Mesenchymal stem cell (in vitro differentiated cells and primary cell): ENCODE results near the gene SRP19.

Experiments used
- DNase-seq: peaks from one replicate; pipeline ENCODE4 v3.0.0-alpha.2; 2013
- H2AFZ ChIP-seq: one replicate; pipeline ENCODE4 v1.6.1; 2013; ENCODE audit warnings: low read depth, mild to moderate bottlenecking, control low read depth, inconsistent platforms, low read length, moderate library complexity
- H2AK5ac ChIP-seq: 2 replicates; pipeline ENCODE4 v1.6.1; 2013; ENCODE audit warnings: low read length, moderate library complexity, mild to moderate bottlenecking, inconsistent platforms; ENCODE audit not compliant: severe bottlenecking
- H2BK120ac ChIP-seq: one replicate; pipeline ENCODE4 v1.6.1; 2013; ENCODE audit warnings: low read depth, mild to moderate bottlenecking, inconsistent platforms, low read length, moderate library complexity
- H2BK12ac ChIP-seq, 2 experiments: one replicate each; pipeline ENCODE4 v1.6.1; 2013; ENCODE audit warnings: inconsistent platforms in 2 of 2, low read length in 2 of 2, mild to moderate bottlenecking in 2 of 2, moderate library complexity in 2 of 2, control low read depth in 1 of 2
- H2BK15ac ChIP-seq: one replicate; pipeline ENCODE4 v1.6.1; 2013; ENCODE audit warnings: mild to moderate bottlenecking, low read depth, inconsistent platforms; ENCODE audit not compliant: poor library complexity, severe bottlenecking
- H2BK5ac ChIP-seq: 2 replicates; pipeline ENCODE4 v1.6.1; 2013; ENCODE audit warnings: low read depth, mild to moderate bottlenecking, low read length, control low read depth, inconsistent platforms; ENCODE audit not compliant: poor library complexity, severe bottlenecking
- H3K14ac ChIP-seq, 2 experiments: one replicate each; pipeline ENCODE4 v1.6.1; 2013; ENCODE audit warnings: inconsistent platforms in 2 of 2, low read length in 2 of 2, control low read depth in 1 of 2, mild to moderate bottlenecking in 1 of 2, moderate library complexity in 1 of 2
- H3K18ac ChIP-seq, 2 experiments: one replicate each; pipeline ENCODE4 v1.6.1; 2013; ENCODE audit warnings: inconsistent platforms in 2 of 2, low read length in 2 of 2, control low read depth in 1 of 2, low read depth in 1 of 2, mild to moderate bottlenecking in 1 of 2
- H3K23ac ChIP-seq, 2 experiments: one replicate each; pipeline ENCODE4 v1.6.1; 2013; ENCODE audit warnings: inconsistent platforms in 2 of 2, low read length in 2 of 2, mild to moderate bottlenecking in 2 of 2, moderate library complexity in 2 of 2, control low read depth in 1 of 2
- H3K27ac ChIP-seq: 2 replicates; pipeline ENCODE4 v1.5.1; 2013; ENCODE audit warnings: mild to moderate bottlenecking, moderate library complexity, low read length, control low read depth, inconsistent platforms; ENCODE audit not compliant: poor library complexity, severe bottlenecking
- H3K27me3 ChIP-seq, 2 experiments: 2 replicates each; pipeline versions ENCODE4 v1.6.1 to v1.7.0; 2013; ENCODE audit warnings: low read length in 2 of 2, mild to moderate bottlenecking in 2 of 2, moderate library complexity in 2 of 2, control low read depth in 1 of 2, inconsistent platforms in 1 of 2; ENCODE audit not compliant: control insufficient read depth in 1 of 2, insufficient read depth in 1 of 2
- H3K36me3 ChIP-seq, 2 experiments: 2 replicates each; pipeline versions ENCODE4 v1.6.1 to v1.7.0; 2013; ENCODE audit warnings: low read length in 2 of 2, control low read depth in 1 of 2, inconsistent platforms in 1 of 2, low read depth in 1 of 2, mild to moderate bottlenecking in 1 of 2; ENCODE audit not compliant: insufficient read depth in 2 of 2, control insufficient read depth in 1 of 2
- H3K4ac ChIP-seq, 2 experiments: one replicate each; pipeline ENCODE4 v1.6.1; 2013; ENCODE audit warnings: inconsistent platforms in 2 of 2, low read length in 2 of 2, mild to moderate bottlenecking in 2 of 2, moderate library complexity in 2 of 2, control low read depth in 1 of 2, low read depth in 1 of 2
- H3K4me1 ChIP-seq: 2 replicates; pipeline ENCODE4 v1.6.1; 2013; ENCODE audit warnings: low read depth, low read length, control low read depth; ENCODE audit not compliant: control insufficient read depth, insufficient read depth
- H3K4me2 ChIP-seq: 2 replicates; pipeline ENCODE4 v1.6.1; 2013; ENCODE audit warnings: low read length, mild to moderate bottlenecking, inconsistent platforms; ENCODE audit not compliant: poor library complexity, severe bottlenecking
- H3K4me3 ChIP-seq, 2 experiments: 2 replicates each; pipeline versions ENCODE4 v1.5.1 to v1.7.0; 2013; ENCODE audit warnings: low read length in 2 of 2, mild to moderate bottlenecking in 2 of 2, control low read depth in 1 of 2, low read depth in 1 of 2; ENCODE audit not compliant: insufficient read depth in 1 of 2
- H3K79me1 ChIP-seq: replicated peaks from 2 replicates; pipeline ENCODE4 v1.6.1; 2013; ENCODE audit warnings: mild to moderate bottlenecking, control low read depth, low read length, inconsistent platforms; ENCODE audit not compliant: poor library complexity, severe bottlenecking
- H3K9ac ChIP-seq: 2 replicates; pipeline ENCODE4 v1.7.0; 2013; ENCODE audit warnings: mild to moderate bottlenecking, low read length, moderate library complexity
- H3K9me3 ChIP-seq: 2 replicates; pipeline ENCODE4 v1.7.0; 2013; ENCODE audit warnings: mild to moderate bottlenecking, low read length; ENCODE audit not compliant: control insufficient read depth
- H4K8ac ChIP-seq: one replicate; pipeline ENCODE4 v1.6.1; 2013; ENCODE audit warnings: inconsistent platforms, mild to moderate bottlenecking, low read length, moderate library complexity
- H4K91ac ChIP-seq: one replicate; pipeline ENCODE4 v1.6.1; 2013; ENCODE audit warnings: mild to moderate bottlenecking, low read length, inconsistent platforms
- WGBS: methylation state at CpG from one replicate; pipeline ENCODE4 v1.1.7; 2013; ENCODE audit warnings: mixed read lengths; 5-methylcytosine and 5-hydroxymethylcytosine counted together

The SRP19 gene

DNA sequence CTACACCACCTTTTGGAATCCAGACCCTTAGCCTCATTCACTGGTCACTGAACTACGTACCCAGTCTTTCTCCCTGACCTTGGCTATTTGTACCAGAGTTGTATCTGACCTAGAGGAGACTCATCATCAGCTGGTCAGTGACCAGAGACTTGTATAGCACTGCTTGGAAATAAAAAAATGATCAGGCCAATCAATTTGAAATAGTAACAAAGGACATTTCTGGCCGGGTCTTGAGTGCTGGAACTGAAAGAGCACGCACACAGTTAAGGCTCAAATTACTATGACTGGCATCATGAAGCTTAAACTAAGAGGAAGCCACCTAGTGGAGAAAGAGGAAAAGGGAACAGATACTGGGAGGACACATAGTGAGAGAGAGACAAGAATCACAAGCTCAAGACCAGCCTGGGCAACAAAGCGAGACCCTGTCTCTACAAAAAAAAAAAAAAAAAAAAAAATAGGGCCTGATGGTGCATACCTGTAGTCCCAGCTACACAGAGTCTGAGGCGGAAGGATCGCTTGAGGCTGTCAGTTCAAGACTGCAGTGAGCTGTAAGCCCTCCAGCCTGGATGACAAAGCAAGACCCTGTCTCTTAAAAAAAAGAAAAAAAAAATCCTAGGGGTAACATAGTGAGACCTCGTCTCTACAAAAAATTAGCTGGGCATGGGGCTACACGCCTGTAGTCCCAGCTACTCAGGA, 12.8 kb upstream of the SRP19 start:
- Histone ChIP-seq H3K23ac (no peak overlapping the region), H3K9me3 (no peaks in the 10 kb centered on the region), H2AFZ (no peak overlapping the region), H3K27me3 (peaks cover 0 to under 1% of the 10 kb centered on the region in 2 experiments), H3K18ac (no peak overlapping the region), H4K91ac (no peak overlapping the region), H2BK12ac (no peak overlapping the region), H2AK5ac (no peak overlapping the region), H3K9ac (peak overlapping the region; percentile 76), H3K4ac (no peak overlapping the region), H4K8ac (no peak overlapping the region), H2BK120ac (no peak overlapping the region), H2BK15ac (no peak overlapping the region), H3K36me3 (no peaks in the 10 kb centered on the region), H3K4me2 (no peak overlapping the region), H3K4me3 (peak overlapping the region in 1 of 2 experiments; percentile 46), H3K27ac (no peak overlapping the region), H2BK5ac (no peak overlapping the region), H3K14ac (no peak overlapping the region), H3K4me1 (no peaks in the 10 kb centered on the region), H3K79me1 (no peaks in the 10 kb centered on the region)
- DNase-seq = peak; percentile 78
- WGBS = 46% methylated on average over 8 of the region's 8 CpGs

DNA sequence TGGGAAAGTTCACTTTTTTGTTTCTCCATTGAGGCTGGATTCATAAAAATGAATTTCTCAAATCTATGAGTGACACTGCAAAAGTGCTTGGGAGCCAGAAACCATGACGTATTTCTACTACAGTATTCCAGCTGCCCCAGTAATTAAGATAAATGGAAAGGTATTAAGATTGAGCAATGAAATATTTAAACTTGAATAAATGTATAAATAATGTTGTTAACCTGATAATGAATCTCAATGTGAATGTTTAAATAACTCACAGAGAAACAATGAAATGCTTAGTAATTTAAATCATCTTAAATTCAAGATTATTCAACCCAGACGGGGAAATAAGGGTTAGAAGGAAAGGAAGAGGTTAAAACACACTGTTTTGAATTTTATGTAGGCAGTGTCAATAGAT, 11.2 kb upstream of the SRP19 start:
- no peak overlapping the region for H3K27ac ChIP-seq
- H3K23ac ChIP-seq = no peak overlapping the region
- H2BK12ac ChIP-seq = no peak overlapping the region
- H3K9ac ChIP-seq = no peak overlapping the region
- no peak overlapping the region for H2AK5ac ChIP-seq
- no peak overlapping the region for H2BK5ac ChIP-seq
- H3K14ac ChIP-seq = no peak overlapping the region
- no peaks in the 10 kb centered on the region for H3K4me1 ChIP-seq
- no CpG with 5 or more reads among the region's 2 CpGs for WGBS
- no peak overlapping the region for H2AFZ ChIP-seq
- no peaks in the 10 kb centered on the region for H3K36me3 ChIP-seq
- H4K91ac ChIP-seq = no peak overlapping the region
- DNase-seq = no peak
- no peak overlapping the region for H3K18ac ChIP-seq
- H3K79me1 ChIP-seq = no peaks in the 10 kb centered on the region
- H3K4ac ChIP-seq = no peak overlapping the region
- H2BK15ac ChIP-seq = no peak overlapping the region
- no peak overlapping the region for H4K8ac ChIP-seq
- no peak overlapping the region for H3K4me2 ChIP-seq
- H3K4me3 ChIP-seq = no peak overlapping the region
- H2BK120ac ChIP-seq = no peak overlapping the region
- no peaks in the 10 kb centered on the region for H3K9me3 ChIP-seq
- peaks cover 0 to 8% of the 10 kb centered on the region in 2 experiments for H3K27me3 ChIP-seq

DNA sequence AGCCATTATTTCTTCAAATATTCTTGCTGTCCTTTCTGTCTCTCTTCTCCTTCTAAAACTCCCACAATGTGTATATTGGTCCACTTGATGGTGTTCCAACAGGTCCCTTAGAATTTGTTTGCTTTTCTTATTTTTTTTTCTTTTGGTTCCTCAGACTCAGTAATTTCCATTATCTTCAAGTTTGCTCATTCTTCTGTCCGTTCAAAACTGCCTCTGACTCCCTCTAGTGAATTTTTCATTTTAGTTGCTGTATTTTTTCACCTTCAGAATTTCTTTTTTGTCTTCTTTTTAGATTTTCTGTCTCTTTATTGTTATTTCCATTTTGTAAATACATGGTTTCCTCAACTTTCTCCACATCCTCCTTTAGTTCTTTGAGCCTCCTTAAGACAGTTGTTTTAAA, 6.4 kb upstream of the SRP19 start:
- Histone ChIP-seq H3K9me3 (no peaks in the 10 kb centered on the region), H2BK15ac (no peak overlapping the region), H2BK5ac (no peak overlapping the region), H3K18ac (no peak overlapping the region), H3K4me2 (no peak overlapping the region), H3K4me3 (no peak overlapping the region), H4K91ac (no peak overlapping the region), H3K36me3 (no peaks in the 10 kb centered on the region), H3K23ac (no peak overlapping the region), H3K27ac (no peak overlapping the region), H4K8ac (no peak overlapping the region), H2BK120ac (no peak overlapping the region), H3K79me1 (no peaks in the 10 kb centered on the region), H3K4ac (no peak overlapping the region), H3K14ac (no peak overlapping the region), H2BK12ac (no peak overlapping the region), H2AK5ac (no peak overlapping the region), H3K9ac (no peak overlapping the region), H3K4me1 (no peaks in the 10 kb centered on the region), H3K27me3 (peaks cover 0 to 8% of the 10 kb centered on the region in 2 experiments), H2AFZ (no peak overlapping the region)
- no CpG with 5 or more reads among the region's 1 CpG for WGBS
- no peak for DNase-seq

DNA sequence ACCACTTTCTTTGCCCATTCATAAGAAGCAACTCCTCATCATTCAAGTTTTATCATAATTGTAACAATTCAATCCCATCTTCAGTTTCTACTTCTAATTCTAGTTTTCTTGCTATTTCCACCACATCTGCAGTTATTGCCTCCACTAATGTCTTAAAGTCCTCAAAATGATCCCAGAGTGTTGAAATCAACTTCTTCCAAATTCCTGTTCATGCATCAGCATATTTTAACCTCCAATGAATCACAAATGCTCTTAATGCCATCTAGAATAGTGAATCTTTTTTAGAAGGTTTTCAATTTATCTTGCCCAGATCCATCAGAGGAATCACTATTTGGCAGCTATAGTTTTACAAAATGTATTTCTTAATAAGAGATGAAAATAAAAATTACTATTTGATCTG, 3.2 kb upstream of the SRP19 start:
- H3K23ac ChIP-seq = no peak overlapping the region
- H4K8ac ChIP-seq = no peak overlapping the region
- H3K18ac ChIP-seq = no peak overlapping the region
- H2BK12ac ChIP-seq = no peak overlapping the region
- no peak overlapping the region for H3K4me2 ChIP-seq
- H2BK5ac ChIP-seq = no peak overlapping the region
- no peak overlapping the region for H2BK120ac ChIP-seq
- peaks cover 0 to 4% of the 10 kb centered on the region in 2 experiments for H3K36me3 ChIP-seq
- no peak overlapping the region for H3K27ac ChIP-seq
- H3K14ac ChIP-seq = no peak overlapping the region
- peaks cover 4% of the 10 kb centered on the region for H3K4me1 ChIP-seq
- H2AK5ac ChIP-seq = no peak overlapping the region
- H2AFZ ChIP-seq = no peak overlapping the region
- no peak overlapping the region for H3K9ac ChIP-seq
- H4K91ac ChIP-seq = no peak overlapping the region
- no peak overlapping the region for H3K4ac ChIP-seq
- no peak for DNase-seq
- peaks cover 0 to 8% of the 10 kb centered on the region in 2 experiments for H3K27me3 ChIP-seq
- H3K4me3 ChIP-seq = no peak overlapping the region
- no peaks in the 10 kb centered on the region for H3K9me3 ChIP-seq
- H2BK15ac ChIP-seq = no peak overlapping the region
- H3K79me1 ChIP-seq = no peaks in the 10 kb centered on the region
